ENCODE results near the gene MORN4.
A peak's percentile ranks its signal among the peaks of the same experiment; 100 is the strongest.
"Not testable (repeated sequence)": the region's sequence is repeated elsewhere in the genome, so short reads cannot be mapped to it uniquely, and the experiment has no call there.

MORN4 gene

DNA sequence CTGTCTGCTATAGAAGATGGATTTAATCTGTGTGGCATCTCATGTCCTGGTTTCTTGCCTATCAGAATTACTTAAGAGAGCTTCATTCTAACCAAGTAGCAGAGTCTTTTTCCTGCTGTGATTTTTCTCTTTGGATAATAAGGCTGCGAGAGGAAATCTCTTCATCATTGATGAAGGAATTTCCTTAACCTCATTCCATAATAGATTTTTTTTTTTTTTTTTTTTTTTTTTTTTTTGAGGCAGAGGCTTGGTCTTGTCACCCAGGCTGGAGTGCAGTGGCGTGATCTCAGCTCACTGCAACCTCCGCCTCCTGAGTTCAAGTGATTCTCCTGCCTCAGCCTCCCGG is 16.1 kb upstream of the MORN4 start:
- H3K4me1 Mint-ChIP-seq = peaks cover 23% of the 10 kb centered on the region
- H3K9me3 Mint-ChIP-seq; ATAC-seq; DNase-seq (ENCODE audit: low spot score in 2 of 2): not testable (repeated sequence)
- peaks cover 47% of the 10 kb centered on the region for H3K36me3 Mint-ChIP-seq
- peak overlapping the region; percentile 52 for H3K4me3 Mint-ChIP-seq
- peak overlapping the region; percentile 92 for H3K27ac Mint-ChIP-seq

- Mint-ChIP-seq H3K4me1 (peaks cover 23% of the 10 kb centered on the region), H3K9me3 (no peaks in the 10 kb centered on the region), H3K4me3 (peak overlapping the region; percentile 52), H3K27ac (peak overlapping the region; percentile 92), H3K36me3 (peaks cover 41% of the 10 kb centered on the region)
- DNase-seq (ENCODE audit: low spot score in 2 of 2) (peak; percentile 8 to 66), ATAC-seq (peak; percentile 100)
Observed at GRCh38 chr10:97648562-97649404, 15.5 kb upstream of the MORN4 start.

GRCh38 chr10:97647556-97647955 is 14.3 kb upstream of the MORN4 start:
- H3K4me1 Mint-ChIP-seq = peaks cover 26% of the 10 kb centered on the region
- no peak for DNase-seq (ENCODE audit: low spot score in 2 of 2)
- H3K27ac Mint-ChIP-seq = peak overlapping the region; percentile 92
- H3K36me3 Mint-ChIP-seq = peaks cover 29% of the 10 kb centered on the region
- no peaks in the 10 kb centered on the region for H3K9me3 Mint-ChIP-seq
- H3K4me3 Mint-ChIP-seq = no peak overlapping the region
- no peak for ATAC-seq

DNA sequence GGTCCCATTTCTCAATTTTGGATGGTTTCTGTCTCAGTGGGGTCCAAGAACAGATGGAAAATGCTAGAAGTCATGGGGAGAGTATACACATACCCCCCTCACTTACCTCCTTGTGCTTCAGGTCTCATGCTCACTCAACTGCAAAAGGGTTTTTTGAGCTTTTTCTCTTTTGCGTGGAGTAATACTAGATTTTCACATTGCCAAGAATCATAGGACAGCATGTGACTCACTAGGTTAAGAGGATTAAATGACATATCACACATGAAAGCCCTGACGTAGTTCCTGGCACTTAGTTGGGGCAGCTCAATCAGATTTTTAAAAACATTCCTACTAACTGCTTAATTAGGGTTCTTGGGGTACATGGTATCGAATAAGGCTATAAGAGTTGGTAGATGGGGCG is 11.6 kb upstream of the MORN4 start:
- Mint-ChIP-seq H3K9me3 (no peaks in the 10 kb centered on the region), H3K4me3 (no peak overlapping the region), H3K27ac (no peak overlapping the region), H3K4me1 (peaks cover 43% of the 10 kb centered on the region), H3K36me3 (peaks cover 23% of the 10 kb centered on the region)
- ATAC-seq (no peak), DNase-seq (ENCODE audit: low spot score in 2 of 2) (no peak)

GRCh38 chr10:97643441-97643985 is 10.2 kb upstream of the MORN4 start:
- Mint-ChIP-seq H3K4me1 (peaks cover 35% of the 10 kb centered on the region), H3K9me3 (no peaks in the 10 kb centered on the region), H3K27ac (no peak overlapping the region), H3K36me3 (peaks cover 23% of the 10 kb centered on the region), H3K4me3 (no peak overlapping the region)
- DNase-seq (ENCODE audit: low spot score in 2 of 2) = no peak
- no peak for ATAC-seq

DNA sequence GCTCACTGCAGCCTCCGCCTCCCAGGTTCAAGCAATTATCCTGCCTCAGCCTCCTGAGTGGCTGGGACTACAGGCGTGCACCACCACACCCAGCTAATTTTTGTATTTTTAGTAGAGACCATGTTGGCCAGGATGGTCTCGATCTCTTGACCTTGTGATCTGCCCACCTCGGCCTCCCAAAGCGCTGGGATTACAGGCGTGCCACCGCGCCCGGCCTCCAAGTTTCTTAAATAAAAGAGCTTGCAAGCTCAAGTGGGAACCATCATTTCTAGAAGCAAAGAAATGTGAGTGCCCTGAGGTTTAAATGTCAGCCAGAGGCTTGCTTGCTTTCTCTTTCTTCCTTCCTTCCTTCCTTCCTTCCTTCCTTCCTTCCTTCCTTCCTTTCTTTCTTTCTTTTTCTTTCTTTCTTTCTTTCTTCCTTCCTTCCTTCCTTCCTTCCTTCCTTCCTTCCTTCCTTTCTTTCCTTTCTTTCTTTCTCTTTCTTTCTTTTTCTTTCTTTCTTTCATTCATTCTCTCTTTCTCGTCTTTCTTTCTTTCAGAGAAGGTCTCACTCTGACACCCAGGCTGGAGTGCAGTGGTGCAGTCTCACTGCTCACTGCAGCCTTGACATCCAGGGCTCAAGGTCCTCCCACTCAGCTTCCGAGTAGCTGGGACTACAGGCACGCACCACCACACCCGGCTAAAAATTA is 9.3 kb upstream of the MORN4 start:
- H3K9me3 Mint-ChIP-seq, ATAC-seq: not testable (repeated sequence)

DNA sequence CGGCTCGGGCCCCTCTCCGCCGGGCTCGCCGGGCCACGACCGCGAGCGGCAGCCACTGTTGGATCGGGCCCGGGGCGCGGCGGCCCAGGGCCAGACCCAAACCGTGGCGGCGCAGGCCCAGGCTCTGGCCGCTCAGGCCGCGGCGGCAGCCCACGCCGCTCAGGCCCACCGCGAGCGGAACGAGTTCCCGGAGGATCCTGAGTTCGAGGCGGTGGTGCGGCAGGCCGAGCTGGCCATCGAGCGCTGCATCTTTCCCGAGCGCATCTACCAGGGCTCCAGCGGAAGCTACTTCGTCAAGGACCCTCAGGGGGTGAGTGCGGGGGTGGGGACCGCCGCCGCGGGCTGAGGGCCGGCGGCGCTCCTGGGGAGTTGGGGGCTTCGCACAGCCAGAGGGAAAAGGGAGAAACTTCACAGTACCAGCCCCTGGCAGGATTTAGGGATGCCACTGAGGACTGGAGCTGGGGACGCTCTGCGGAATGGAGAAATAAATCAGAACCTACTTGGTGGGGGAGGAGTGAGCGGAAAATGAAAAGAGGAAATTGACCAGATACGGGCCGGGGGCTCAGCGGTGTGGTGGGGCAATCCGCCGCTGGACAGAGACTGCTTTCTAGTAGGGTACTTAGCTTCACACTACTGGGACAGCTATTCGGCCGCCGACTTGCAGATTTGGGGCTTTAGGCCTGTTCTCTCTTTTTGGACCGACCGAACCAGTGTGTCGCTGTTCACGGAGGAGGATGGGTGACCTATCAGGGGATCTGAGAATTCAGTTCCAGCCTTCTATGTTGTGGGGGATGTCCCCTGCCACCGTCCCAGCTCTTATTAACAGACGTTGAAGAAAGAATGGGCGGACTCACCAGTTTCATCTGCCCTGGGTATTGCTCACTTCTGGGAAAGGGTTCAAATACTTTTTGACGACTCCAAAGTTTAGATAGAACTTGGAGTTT is 7.8 kb upstream of the MORN4 start:
- Mint-ChIP-seq H3K36me3 (peaks cover 23% of the 10 kb centered on the region), H3K9me3 (no peaks in the 10 kb centered on the region), H3K4me1 (peaks cover 26% of the 10 kb centered on the region), H3K27ac (peak overlapping the region; percentile 82), H3K4me3 (peak overlapping the region; percentile 92)
- DNase-seq (ENCODE audit: low spot score in 2 of 2) (peak; percentile 20 to 60), ATAC-seq (peak; percentile 19)

More for the DNA sequence above, 9.3 kb upstream of the MORN4 start:
- Mint-ChIP-seq H3K27ac (peak overlapping the region; percentile 5), H3K4me3 (peak overlapping the region; percentile 92), H3K36me3 (peaks cover 23% of the 10 kb centered on the region), H3K4me1 (peaks cover 30% of the 10 kb centered on the region)
- DNase-seq (ENCODE audit: low spot score in 2 of 2) = not testable (repeated sequence)

- Mint-ChIP-seq H3K27ac (peak within 1 kb of the TSS; percentile 82), H3K4me3 (peak within 1 kb of the TSS; percentile 92), H3K36me3 (peaks cover 20% of the 10 kb centered on the region), H3K9me3 (no peaks in the 10 kb centered on the region), H3K4me1 (peaks cover 26% of the 10 kb centered on the region)
- peak; percentile 99 for ATAC-seq
- DNase-seq (ENCODE audit: low spot score in 2 of 2) = peak; percentile 93 to 99
Observed at GRCh38 chr10:97640174-97640867, 7.0 kb upstream of the MORN4 start, which contains the start of gene PI4K2A. Gene PI4K2A, plus strand, starts transcription at chr10:97640671. Its CDS starts 72 bp downstream, at chr10:97640743.

DNA sequence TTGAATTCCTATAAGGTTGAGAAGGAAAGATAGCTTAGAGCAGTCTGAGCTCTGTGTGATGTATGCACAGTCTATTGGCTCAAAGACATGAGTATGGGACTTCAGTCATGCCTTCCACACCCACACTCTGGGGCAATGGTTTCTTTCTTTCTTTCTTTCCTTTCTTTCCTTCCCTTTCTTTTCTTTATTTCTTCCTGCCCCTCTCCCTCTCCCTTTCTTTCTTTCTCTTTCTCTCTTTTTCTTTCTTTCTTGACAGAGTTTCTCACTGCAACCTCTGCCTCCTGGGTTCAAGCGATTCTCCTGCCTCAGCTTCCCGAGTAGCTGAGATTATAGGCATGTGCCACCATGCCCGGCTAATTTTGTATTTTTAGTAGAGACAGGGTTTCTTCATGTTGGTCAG is 5.8 kb upstream of the MORN4 start:
- Mint-ChIP-seq H3K36me3 (peaks cover 11% of the 10 kb centered on the region), H3K4me1 (peaks cover 27% of the 10 kb centered on the region)
- not testable (repeated sequence) for DNase-seq (ENCODE audit: low spot score in 2 of 2); H3K9me3 Mint-ChIP-seq; ATAC-seq; H3K27ac Mint-ChIP-seq; H3K4me3 Mint-ChIP-seq

- ATAC-seq (no peak), DNase-seq (ENCODE audit: low spot score in 2 of 2) (no peak)
- Mint-ChIP-seq H3K4me1 (peaks cover 26% of the 10 kb centered on the region), H3K36me3 (peaks cover 13% of the 10 kb centered on the region), H3K27ac (no peak overlapping the region), H3K9me3 (no peaks in the 10 kb centered on the region), H3K4me3 (no peak overlapping the region)
Observed at GRCh38 chr10:97635577-97635976, 2.3 kb upstream of the MORN4 start.

- peak in 1 of 2 donors; percentile 55 for DNase-seq (ENCODE audit: low spot score in 2 of 2)
- peak overlapping the region; percentile 97 for H3K27ac Mint-ChIP-seq
- peak overlapping the region; percentile 100 for H3K4me3 Mint-ChIP-seq
- H3K36me3 Mint-ChIP-seq = peaks cover 7% of the 10 kb centered on the region
- peaks cover 19% of the 10 kb centered on the region for H3K4me1 Mint-ChIP-seq
- H3K9me3 Mint-ChIP-seq = no peaks in the 10 kb centered on the region
- peak; percentile 56 for ATAC-seq
Observed at GRCh38 chr10:97633921-97634320, 621 bp upstream of the MORN4 start.

- H3K36me3 Mint-ChIP-seq = peaks cover 7% of the 10 kb centered on the region
- DNase-seq (ENCODE audit: low spot score in 2 of 2) (no peak), ATAC-seq (no peak)
- H3K27ac Mint-ChIP-seq = no peak overlapping the region
- H3K9me3 Mint-ChIP-seq = no peaks in the 10 kb centered on the region
- H3K4me3 Mint-ChIP-seq = no peak overlapping the region
- H3K4me1 Mint-ChIP-seq = peaks cover 19% of the 10 kb centered on the region
Observed at GRCh38 chr10:97631098-97631497, 2.2 kb downstream of the MORN4 start.

- DNase-seq (ENCODE audit: low spot score in 2 of 2) (no peak), ATAC-seq (no peak)
- Mint-ChIP-seq H3K9me3 (no peaks in the 10 kb centered on the region), H3K27ac (no peak overlapping the region), H3K4me1 (peaks cover 19% of the 10 kb centered on the region), H3K36me3 (peaks cover 7% of the 10 kb centered on the region), H3K4me3 (no peak overlapping the region)
Observed at GRCh38 chr10:97629289-97629688, 4.0 kb downstream of the MORN4 start.

- ATAC-seq (no peak), DNase-seq (ENCODE audit: low spot score in 2 of 2) (no peak)
- Mint-ChIP-seq H3K4me1 (peaks cover 10% of the 10 kb centered on the region), H3K27ac (peak overlapping the region; percentile 29), H3K36me3 (peaks cover 3% of the 10 kb centered on the region), H3K4me3 (no peak overlapping the region), H3K9me3 (no peaks in the 10 kb centered on the region)
Observed at GRCh38 chr10:97628228-97628627, 5.1 kb downstream of the MORN4 start.

Data from stimulated activated effector memory CD8-positive, alpha-beta T cell treated with anti-CD3 and anti-CD28 coated beads, Interleukin-12 subunit alpha, Interleukin-12 subunit beta, amount 100 ng/mL, for 72 hours (primary cell).